HEK293T (cell line): ENCODE measurements around the gene SH2D6.

ENCODE experiments used
- CTCF ChIA-PET: fragments of 350-600 bp; formaldehyde crosslinking; extraction: SDS; loops from one replicate; lab custom pipeline; 2021; ENCODE audit warnings: antibody characterized with exemption, inconsistent platforms; lab: Yijun Ruan, JAX
- POLR2A ChIA-PET: fragments of 350-600 bp; formaldehyde crosslinking; extraction: SDS; loops from one replicate; lab custom pipeline; 2020; ENCODE audit warnings: antibody characterized with exemption, inconsistent platforms; lab: Yijun Ruan, JAX
- DNase-seq: peaks from one replicate; pipeline ENCODE4 v3.0.0; 2012; ENCODE audit warnings: mixed read lengths; ENCODE audit errors: extremely low spot score
- ARNT ChIP-seq: fragments of 450-650 bp; IDR thresholded peaks from 2 replicates; pipeline ENCODE4 v1.6.1; 2017; ENCODE audit warnings: mild to moderate bottlenecking
- BHLHE40 ChIP-seq: fragments of 450-650 bp; IDR thresholded peaks from 2 replicates; pipeline ENCODE4 v1.6.1; 2016; ENCODE audit warnings: mild to moderate bottlenecking, moderate library complexity, borderline replicate concordance
- CTBP1 ChIP-seq: fragments of 450-650 bp; IDR thresholded peaks from 2 replicates; pipeline ENCODE4 v1.6.1; 2016; ENCODE audit warnings: borderline replicate concordance
- ELF4 ChIP-seq: fragments of 450-650 bp; IDR thresholded peaks from 2 replicates; pipeline ENCODE4 v1.6.1; 2017; ENCODE audit warnings: antibody characterized with exemption
- FOXA1 ChIP-seq: fragments of 450-650 bp; IDR thresholded peaks from 2 replicates; pipeline ENCODE4 v1.6.1; 2016; ENCODE audit warnings: mild to moderate bottlenecking
- FOXK2 ChIP-seq: fragments of 450-650 bp; IDR thresholded peaks from 2 replicates; pipeline ENCODE4 v1.6.1; 2016; ENCODE audit warnings: mild to moderate bottlenecking
- FOXM1 ChIP-seq: fragments of 450-650 bp; IDR thresholded peaks from 2 replicates; pipeline ENCODE4 v1.6.1; 2017; ENCODE audit warnings: mild to moderate bottlenecking, borderline replicate concordance
- HDGF ChIP-seq: fragments of 450-650 bp; IDR thresholded peaks from 2 replicates; pipeline ENCODE4 v1.6.1; 2017; ENCODE audit warnings: antibody characterized with exemption, borderline replicate concordance
- L3MBTL2 ChIP-seq: fragments of 450-650 bp; conservative IDR thresholded peaks from 2 replicates; pipeline ENCODE4 v1.6.1; 2016; ENCODE audit warnings: mild to moderate bottlenecking
- LEF1 ChIP-seq: fragments of 450-650 bp; IDR thresholded peaks from 2 replicates; pipeline ENCODE4 v1.6.1; 2017; ENCODE audit warnings: mild to moderate bottlenecking, borderline replicate concordance
- NFRKB ChIP-seq: fragments of 450-650 bp; IDR thresholded peaks from 2 replicates; pipeline ENCODE4 v1.6.1; 2016; ENCODE audit warnings: mild to moderate bottlenecking, moderate library complexity
- PKNOX1 ChIP-seq: fragments of 450-650 bp; IDR thresholded peaks from 2 replicates; pipeline ENCODE4 v1.6.1; 2016
- SP1 ChIP-seq: fragments of 450-650 bp; IDR thresholded peaks from 2 replicates; pipeline ENCODE4 v1.6.1; 2017
- SUZ12 ChIP-seq: fragments of 450-650 bp; IDR thresholded peaks from 2 replicates; pipeline ENCODE4 v1.6.1; 2016; ENCODE audit warnings: mild to moderate bottlenecking
- TARDBP ChIP-seq: fragments of 450-650 bp; IDR thresholded peaks from 2 replicates; pipeline ENCODE4 v1.6.1; 2016
- ZNF384 ChIP-seq: fragments of 450-650 bp; IDR thresholded peaks from 2 replicates; pipeline ENCODE4 v1.6.1; 2016

The SH2D6 gene

GRCh38 chr2:85455552-85456090 is 37.1 kb downstream of the SH2D6 start:
- POLR2A ChIA-PET = interaction anchor here (2.1 kb wide), 1 partner anchor 18 kb away, joined by 4 read pairs; no protein-coding TSS in a partner anchor
- CTCF ChIA-PET = interaction anchor here (0.6 kb wide), 1 partner anchor 89 kb away, joined by 3 read pairs; no protein-coding TSS in a partner anchor
- no peak for TF ChIP-seq BHLHE40
- DNase-seq = no peak

GRCh38 chr2:85457043-85457442 is 38.5 kb downstream of the SH2D6 start:
- no peak for DNase-seq
- POLR2A ChIA-PET = no interaction called here
- TF ChIP-seq L3MBTL2 = no peak
- TF ChIP-seq LEF1 = no peak
- TF ChIP-seq BHLHE40 = no peak
- TF ChIP-seq NFRKB = no peak
- no peak for TF ChIP-seq PKNOX1
- TF ChIP-seq CTBP1 = no peak
- TF ChIP-seq TARDBP = no peak
- TF ChIP-seq ZNF384 = no peak
- TF ChIP-seq FOXK2 = no peak
- no peak for TF ChIP-seq ELF4
- TF ChIP-seq SP1 = no peak
- TF ChIP-seq FOXM1 = no peak
- TF ChIP-seq HDGF = no peak
- CTCF ChIA-PET = no interaction called here

GRCh38 chr2:85457877-85458316 is 39.4 kb downstream of the SH2D6 start:
- ChIA-PET POLR2A (no interaction called here), CTCF (no interaction called here)
- no peak for DNase-seq
- TF ChIP-seq TARDBP (no peak), FOXA1 (no peak), BHLHE40 (no peak)

- no peak for TF ChIP-seq TARDBP
- TF ChIP-seq FOXM1 = no peak
- POLR2A ChIA-PET = no interaction called here
- DNase-seq = no peak
- CTCF ChIA-PET = no interaction called here
Observed at GRCh38 chr2:85458601-85459563, 40.4 kb downstream of the SH2D6 start.

GRCh38 chr2:85459771-85460170 is 41.3 kb downstream of the SH2D6 start:
- TF ChIP-seq CTBP1 = no peak
- TF ChIP-seq SUZ12 = no peak
- TF ChIP-seq BHLHE40 = no peak
- no peak for TF ChIP-seq PKNOX1
- TF ChIP-seq ARNT = no peak
- TF ChIP-seq L3MBTL2 = no peak
- TF ChIP-seq ZNF384 = no peak
- no peak for TF ChIP-seq FOXA1
- no peak for TF ChIP-seq FOXM1
- no peak for TF ChIP-seq HDGF
- no peak for TF ChIP-seq ELF4
- ChIA-PET POLR2A (no interaction called here), CTCF (interaction anchor here (0.7 kb wide), 1 partner anchor 9 kb away, joined by 3 read pairs; no protein-coding TSS in a partner anchor)
- DNase-seq = no peak

- ChIA-PET CTCF (no interaction called here), POLR2A (no interaction called here)
- TF ChIP-seq LEF1 = no peak
- no peak for TF ChIP-seq BHLHE40
- TF ChIP-seq HDGF = no peak
- TF ChIP-seq FOXK2 = no peak
- no peak for TF ChIP-seq FOXM1
- no peak for TF ChIP-seq ZNF384
- no peak for TF ChIP-seq CTBP1
- TF ChIP-seq SUZ12 = no peak
- DNase-seq = no peak
Observed at GRCh38 chr2:85462322-85462721, 43.8 kb downstream of the SH2D6 start.

- POLR2A ChIA-PET = interaction anchor here (1.0 to 1.5 kb wide), 3 partner anchors 49 to 78 kb away, joined by 3 to 5 read pairs (median 5); partner anchors contain the start of gene MAT2A
- TF ChIP-seq NFRKB (no peak), HDGF (no peak), PKNOX1 (no peak), TARDBP (no peak), SUZ12 (no peak), FOXK2 (no peak), LEF1 (no peak)
- CTCF ChIA-PET = interaction anchor here (0.8 kb wide), 1 partner anchor 78 kb away, joined by 3 read pairs; no protein-coding TSS in a partner anchor
- DNase-seq = no peak
Observed at GRCh38 chr2:85468096-85468703, 49.7 kb downstream of the SH2D6 start.
